Fibroblast of lung (primary cell): ENCODE data around the gene NTN1.

Experiments
- EZH2 ChIP-seq: IDR thresholded peaks from 2 replicates; pipeline ENCODE4 v1.5.1; 2012; ENCODE audit warnings: low read length, control low read depth, mild to moderate bottlenecking; ENCODE audit errors: missing control alignments
- TF ChIP-seq, protein P1 (sequence below), 2 donors: IDR thresholded peaks in 1 of 2; conservative IDR thresholded peaks in 1 of 2; 1 replicate in 1 of 2; 2 replicates in 1 of 2; pipeline ENCODE4 v1.5.1; 2011 to 2012; ENCODE audit warnings: low read length in 2 of 2, control low read depth in 1 of 2, inconsistent platforms in 1 of 2, low read depth in 1 of 2, mild to moderate bottlenecking in 1 of 2

DNA sequence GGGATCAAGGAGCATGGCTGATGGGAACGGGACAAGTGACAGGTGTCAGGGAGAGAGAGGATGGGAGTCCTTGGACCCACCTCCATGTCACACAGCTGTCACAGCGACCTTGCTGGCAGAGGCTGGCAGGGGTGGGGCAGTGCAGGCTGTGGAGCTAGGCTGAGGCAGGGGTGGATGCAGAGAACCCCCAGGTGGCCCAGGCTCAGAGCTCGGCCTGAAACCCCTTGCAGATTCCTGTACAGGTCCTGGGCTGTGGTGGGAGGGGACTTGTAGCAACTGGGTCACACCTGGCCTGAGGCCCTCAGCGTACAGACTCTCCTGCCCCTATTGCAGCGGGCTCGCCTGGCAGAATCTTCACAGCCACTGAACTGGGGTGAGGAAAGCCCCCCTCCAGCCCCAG is 174.1 kb downstream of the NTN1 start:
- TF ChIP-seq, protein P1, sequence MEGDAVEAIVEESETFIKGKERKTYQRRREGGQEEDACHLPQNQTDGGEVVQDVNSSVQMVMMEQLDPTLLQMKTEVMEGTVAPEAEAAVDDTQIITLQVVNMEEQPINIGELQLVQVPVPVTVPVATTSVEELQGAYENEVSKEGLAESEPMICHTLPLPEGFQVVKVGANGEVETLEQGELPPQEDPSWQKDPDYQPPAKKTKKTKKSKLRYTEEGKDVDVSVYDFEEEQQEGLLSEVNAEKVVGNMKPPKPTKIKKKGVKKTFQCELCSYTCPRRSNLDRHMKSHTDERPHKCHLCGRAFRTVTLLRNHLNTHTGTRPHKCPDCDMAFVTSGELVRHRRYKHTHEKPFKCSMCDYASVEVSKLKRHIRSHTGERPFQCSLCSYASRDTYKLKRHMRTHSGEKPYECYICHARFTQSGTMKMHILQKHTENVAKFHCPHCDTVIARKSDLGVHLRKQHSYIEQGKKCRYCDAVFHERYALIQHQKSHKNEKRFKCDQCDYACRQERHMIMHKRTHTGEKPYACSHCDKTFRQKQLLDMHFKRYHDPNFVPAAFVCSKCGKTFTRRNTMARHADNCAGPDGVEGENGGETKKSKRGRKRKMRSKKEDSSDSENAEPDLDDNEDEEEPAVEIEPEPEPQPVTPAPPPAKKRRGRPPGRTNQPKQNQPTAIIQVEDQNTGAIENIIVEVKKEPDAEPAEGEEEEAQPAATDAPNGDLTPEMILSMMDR (conservative IDR thresholded peaks at IDR 0.05 in 1 of 2, IDR thresholded peaks at IDR 0.05 in 1 of 2; ENCODE audit: low read depth in 1 of 2, low read length in 2 of 2) = no peak
- TF ChIP-seq EZH2 = no peak
